ENCODE measurements around the gene KLHL22.
"Not testable (repeated sequence)": the region's sequence is repeated elsewhere in the genome, so short reads cannot be mapped to it uniquely, and the experiment has no call there.

KLHL22 gene

DNA sequence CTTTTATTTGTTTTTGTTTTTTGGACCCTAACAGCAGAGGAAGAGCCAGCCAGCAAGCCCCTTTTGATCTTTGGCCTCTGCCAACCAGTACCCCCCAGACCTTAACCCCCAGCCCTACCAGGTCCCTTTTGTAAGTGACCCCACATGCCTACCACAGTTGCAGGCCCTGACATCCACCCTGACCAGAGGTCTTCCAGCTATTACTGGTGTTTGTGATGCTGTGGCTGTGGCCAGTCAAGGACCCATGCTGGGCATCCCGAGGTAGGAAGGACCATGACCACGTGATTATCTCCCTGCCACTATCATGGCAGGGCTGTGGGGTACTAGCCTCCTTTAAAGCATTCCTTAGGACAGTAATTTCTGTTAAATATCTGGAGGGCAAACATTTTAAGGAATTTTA is 20.8 kb upstream of the KLHL22 start:
- DNase-seq (ENCODE audit: low read depth), result no peak
- TF ChIP-seq, protein P1, sequence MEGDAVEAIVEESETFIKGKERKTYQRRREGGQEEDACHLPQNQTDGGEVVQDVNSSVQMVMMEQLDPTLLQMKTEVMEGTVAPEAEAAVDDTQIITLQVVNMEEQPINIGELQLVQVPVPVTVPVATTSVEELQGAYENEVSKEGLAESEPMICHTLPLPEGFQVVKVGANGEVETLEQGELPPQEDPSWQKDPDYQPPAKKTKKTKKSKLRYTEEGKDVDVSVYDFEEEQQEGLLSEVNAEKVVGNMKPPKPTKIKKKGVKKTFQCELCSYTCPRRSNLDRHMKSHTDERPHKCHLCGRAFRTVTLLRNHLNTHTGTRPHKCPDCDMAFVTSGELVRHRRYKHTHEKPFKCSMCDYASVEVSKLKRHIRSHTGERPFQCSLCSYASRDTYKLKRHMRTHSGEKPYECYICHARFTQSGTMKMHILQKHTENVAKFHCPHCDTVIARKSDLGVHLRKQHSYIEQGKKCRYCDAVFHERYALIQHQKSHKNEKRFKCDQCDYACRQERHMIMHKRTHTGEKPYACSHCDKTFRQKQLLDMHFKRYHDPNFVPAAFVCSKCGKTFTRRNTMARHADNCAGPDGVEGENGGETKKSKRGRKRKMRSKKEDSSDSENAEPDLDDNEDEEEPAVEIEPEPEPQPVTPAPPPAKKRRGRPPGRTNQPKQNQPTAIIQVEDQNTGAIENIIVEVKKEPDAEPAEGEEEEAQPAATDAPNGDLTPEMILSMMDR (IDR thresholded peaks at IDR 0.05; ENCODE audit: control insufficient read depth, insufficient read depth, low read depth, low read length, missing control alignments), result no peak
- no peak overlapping the region for H3K4me3 ChIP-seq (ENCODE audit: control insufficient read depth, low read depth, low read length)

DNA sequence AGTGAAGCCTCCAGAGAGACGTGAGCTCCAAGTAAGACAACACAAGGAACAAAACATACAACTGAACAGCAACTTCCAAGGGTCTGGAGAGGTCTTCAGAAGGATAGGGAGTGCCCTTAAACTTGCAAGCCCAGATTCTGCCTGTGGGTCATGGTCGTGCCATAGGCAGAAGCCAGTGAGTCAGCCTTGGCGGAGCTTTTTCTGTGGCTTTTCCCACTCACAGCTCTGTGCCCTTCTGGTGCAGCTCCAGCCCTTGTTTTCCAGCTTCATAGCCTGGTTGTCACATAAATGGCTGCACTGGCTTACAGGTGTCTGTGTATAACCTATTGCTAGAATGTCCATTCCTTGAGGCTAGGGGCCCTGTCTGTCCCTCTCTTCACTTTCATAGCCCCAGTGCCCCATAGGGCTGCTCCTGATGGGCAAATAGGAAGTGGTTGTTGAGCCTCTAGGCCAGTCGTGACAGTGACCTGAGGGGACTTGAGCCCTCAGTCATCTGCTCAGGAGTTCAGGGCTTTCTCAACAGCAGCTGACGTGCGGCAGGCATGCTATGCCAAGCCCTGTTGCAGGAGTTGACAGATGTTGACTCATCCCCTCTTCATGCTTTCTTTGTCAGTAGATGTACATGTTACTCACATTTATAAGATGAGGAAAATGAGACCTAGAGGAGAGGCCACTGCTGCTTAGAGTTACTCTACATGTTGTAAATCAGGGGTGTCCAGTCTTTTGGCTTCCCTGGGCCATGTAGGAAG is 19.2 kb upstream of the KLHL22 start:
- TF ChIP-seq, protein P1 (IDR thresholded peaks at IDR 0.05; ENCODE audit: control insufficient read depth, insufficient read depth, low read depth, low read length, missing control alignments), result no peak
- DNase-seq (ENCODE audit: low read depth), result peak; percentile 80
- no peak overlapping the region for H3K4me3 ChIP-seq (ENCODE audit: control insufficient read depth, low read depth, low read length)

DNA sequence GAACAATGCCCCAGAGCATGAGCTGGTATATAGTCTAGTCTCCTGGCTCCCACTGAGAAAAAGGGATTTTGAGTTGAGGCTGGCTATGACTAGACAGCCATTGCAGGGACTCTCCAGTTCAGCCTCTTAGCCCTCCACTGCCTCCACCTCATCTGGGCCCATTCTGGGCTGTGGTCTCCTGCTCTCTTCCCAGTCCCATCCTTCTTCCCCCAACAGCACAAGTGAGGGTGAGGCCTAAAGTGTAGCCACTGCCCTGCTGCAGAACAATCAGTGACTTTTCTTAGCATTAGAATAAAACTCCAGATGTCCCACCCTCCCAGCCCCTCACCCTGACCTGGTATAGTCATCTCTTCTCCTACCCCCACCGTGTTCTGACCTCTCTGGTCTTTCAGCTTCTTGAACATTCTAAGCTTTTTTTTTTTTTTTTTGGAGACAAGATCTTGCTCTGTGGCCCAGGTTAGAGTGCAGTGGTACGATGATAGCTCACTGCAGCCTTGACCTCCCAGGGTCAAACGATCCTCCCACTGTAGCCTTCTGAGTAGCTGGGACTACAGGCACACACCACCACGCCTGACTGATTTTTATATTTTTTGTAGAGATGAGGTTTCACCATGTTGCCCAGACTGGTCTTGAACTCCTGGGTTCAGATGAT is 16.1 kb upstream of the KLHL22 start:
- no peak for DNase-seq (ENCODE audit: low read depth)
- H3K4me3 ChIP-seq (ENCODE audit: control insufficient read depth, low read depth, low read length), result no peak overlapping the region
- TF ChIP-seq, protein P1 (IDR thresholded peaks at IDR 0.05; ENCODE audit: control insufficient read depth, insufficient read depth, low read depth, low read length, missing control alignments), result no peak

DNA sequence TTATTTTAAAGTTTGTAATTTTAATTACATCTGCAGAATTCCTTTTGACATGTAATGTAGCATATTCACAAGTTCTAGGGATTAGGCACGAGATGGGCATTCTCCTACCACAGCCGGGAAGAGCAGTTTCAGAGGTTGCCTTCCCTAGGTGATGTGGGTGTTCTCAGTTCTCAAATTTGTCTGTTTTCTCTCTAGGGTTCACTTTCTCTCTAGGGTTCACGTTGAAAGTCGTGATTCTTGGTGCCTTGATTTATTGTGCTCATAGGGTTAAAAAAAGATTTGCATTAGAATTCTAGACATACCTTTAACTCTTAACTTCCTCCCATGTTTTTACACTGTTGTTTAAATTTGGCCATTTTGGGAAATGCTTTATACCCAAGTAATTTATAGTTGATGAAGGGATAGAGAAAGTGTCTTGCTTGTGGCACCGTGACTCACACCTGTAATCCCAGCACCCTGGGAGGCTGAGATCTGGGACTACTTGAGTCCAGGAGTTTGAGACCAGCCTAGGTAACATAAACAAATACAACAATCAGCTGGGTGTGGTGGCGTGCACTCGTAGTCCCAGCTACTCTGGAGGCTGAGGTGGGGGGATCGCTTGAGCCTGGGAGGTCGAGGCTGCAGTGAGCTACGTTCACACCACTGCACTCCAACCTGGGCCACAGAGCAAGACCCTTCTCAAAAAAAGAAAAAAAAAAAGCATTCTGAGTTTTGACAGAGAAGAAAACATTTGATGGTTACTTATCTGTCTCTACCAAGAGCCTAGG is 15.4 kb upstream of the KLHL22 start:
- no peak overlapping the region for H3K4me3 ChIP-seq (ENCODE audit: control insufficient read depth, low read depth, low read length)
- TF ChIP-seq, protein P1 (IDR thresholded peaks at IDR 0.05; ENCODE audit: control insufficient read depth, insufficient read depth, low read depth, low read length, missing control alignments), result no peak
- DNase-seq (ENCODE audit: low read depth), result no peak

- peak; percentile 76 for DNase-seq (ENCODE audit: low read depth)
- H3K4me3 ChIP-seq (ENCODE audit: control insufficient read depth, low read depth, low read length), result peak overlapping the region; percentile 92
- TF ChIP-seq, protein P1 (IDR thresholded peaks at IDR 0.05; ENCODE audit: control insufficient read depth, insufficient read depth, low read depth, low read length, missing control alignments), result no peak
Observed at GRCh38 chr22:20509344-20510047, 13.9 kb upstream of the KLHL22 start.

- DNase-seq (ENCODE audit: low read depth), result no peak
- TF ChIP-seq, protein P1 (IDR thresholded peaks at IDR 0.05; ENCODE audit: control insufficient read depth, insufficient read depth, low read depth, low read length, missing control alignments), result no peak
- H3K4me3 ChIP-seq (ENCODE audit: control insufficient read depth, low read depth, low read length), result peak overlapping the region; percentile 92
Observed at GRCh38 chr22:20508815-20509271, 13.2 kb upstream of the KLHL22 start.

GRCh38 chr22:20508067-20508755 is 12.6 kb upstream of the KLHL22 start:
- peak overlapping the region; percentile 92 for H3K4me3 ChIP-seq (ENCODE audit: control insufficient read depth, low read depth, low read length)
- DNase-seq (ENCODE audit: low read depth), result not testable (repeated sequence)
